CD14-positive monocyte (primary cell): ENCODE measurements around the gene ULBP2. TPM values are rescaled to one million over a fixed set of nuclear protein-coding genes. Genes with fewer than 3 reads are reported as not detected.
"Not testable (repeated sequence)": the region's sequence is repeated elsewhere in the genome, so short reads cannot be mapped to it uniquely, and the experiment has no call there.

Experiments used
- DNase-seq, 3 donors: peaks; one replicate each; pipeline ENCODE4 v3.0.0-alpha.2; 2011 to 2022
- H2AFZ ChIP-seq: 2 replicates; pipeline ENCODE4 v1.6.0; 2012; ENCODE audit warnings: mild to moderate bottlenecking, low read depth, low read length, inconsistent platforms; ENCODE audit not compliant: insufficient read depth, poor library complexity, severe bottlenecking
- H3K27ac ChIP-seq, 2 donors: 1 replicate in 1 of 2; 2 replicates in 1 of 2; pipeline ENCODE4 v1.5.1; 2012 to 2013; ENCODE audit warnings: low read length in 2 of 2, control low read depth in 1 of 2, inconsistent platforms in 1 of 2, low read depth in 1 of 2, mild to moderate bottlenecking in 1 of 2
- H3K27me3 ChIP-seq, 2 donors: one replicate each; pipeline versions ENCODE4 v1.6.0 to v1.6.1; 2011 to 2013; ENCODE audit warnings: low read length in 2 of 2; ENCODE audit not compliant: control insufficient read depth in 2 of 2, insufficient read depth in 2 of 2
- H3K36me3 ChIP-seq, 2 donors: replicated peaks in 1 of 2; 1 replicate in 1 of 2; 2 replicates in 1 of 2; pipeline versions ENCODE4 v1.5.1 to v1.6.1; 2012 to 2013; ENCODE audit warnings: low read length in 2 of 2, control low read depth in 1 of 2, inconsistent platforms in 1 of 2, mild to moderate bottlenecking in 1 of 2; ENCODE audit not compliant: insufficient read depth in 2 of 2, control insufficient read depth in 1 of 2
- H3K4me1 ChIP-seq, 2 donors: 1 replicate in 1 of 2; 2 replicates in 1 of 2; pipeline versions ENCODE4 v1.5.1 to v1.6.1; 2012 to 2013; ENCODE audit warnings: low read length in 2 of 2, control low read depth in 1 of 2, inconsistent platforms in 1 of 2, mild to moderate bottlenecking in 1 of 2, moderate library complexity in 1 of 2; ENCODE audit not compliant: insufficient read depth in 2 of 2, control insufficient read depth in 1 of 2
- H3K4me2 ChIP-seq: replicated peaks from 2 replicates; pipeline ENCODE3; 2012; ENCODE audit warnings: low read length, moderate library complexity, mild to moderate bottlenecking; ENCODE audit not compliant: poor library complexity, severe bottlenecking; ENCODE audit errors: extremely low read depth
- H3K4me3 ChIP-seq, 3 experiments: fragments of 200-600 bp in 1 of 3; sonication (generic) in 1 of 3; replicated peaks in 1 of 3; 1 replicate in 2 of 3; 2 replicates in 1 of 3; pipeline ENCODE4 v1.5.1; 2011 to 2013; ENCODE audit warnings: low read length in 3 of 3, mild to moderate bottlenecking in 3 of 3, control low read depth in 2 of 3, low read depth in 2 of 3, inconsistent platforms in 1 of 3, moderate library complexity in 1 of 3
- H3K79me2 ChIP-seq: 2 replicates; pipeline ENCODE4 v1.6.0; 2012; ENCODE audit warnings: mild to moderate bottlenecking, control low read depth, inconsistent platforms, low read length, moderate library complexity; ENCODE audit not compliant: insufficient read depth
- H3K9ac ChIP-seq: 2 replicates; pipeline ENCODE4 v1.6.0; 2017; ENCODE audit warnings: low read length, mild to moderate bottlenecking; ENCODE audit not compliant: insufficient read depth, poor library complexity, severe bottlenecking
- H3K9me3 ChIP-seq, 2 donors: replicated peaks in 1 of 2; 1 replicate in 1 of 2; 2 replicates in 1 of 2; pipeline versions ENCODE4 v1.5.1 to v1.6.1; 2012 to 2013; ENCODE audit warnings: low read length in 2 of 2, control low read depth in 1 of 2; ENCODE audit not compliant: control insufficient read depth in 1 of 2, insufficient read depth in 1 of 2
- H4K20me1 ChIP-seq: 2 replicates; pipeline ENCODE4 v1.6.0; 2012; ENCODE audit warnings: mild to moderate bottlenecking, low read length, control low read depth, moderate library complexity; ENCODE audit not compliant: insufficient read depth
- H3K27ac Mint-ChIP-seq, 7 donors: one replicate each; pipeline ENCODE4 v1.8.0; 2020; ENCODE audit warnings: mild to moderate bottlenecking in 7 of 7, mixed read lengths in 7 of 7, moderate library complexity in 6 of 7, inconsistent platforms in 2 of 7
- H3K27me3 Mint-ChIP-seq, 3 donors: one replicate each; pipeline ENCODE4 v1.8.0; 2021 to 2022; ENCODE audit warnings: low read depth in 3 of 3, mild to moderate bottlenecking in 3 of 3, mixed read lengths in 3 of 3, moderate library complexity in 3 of 3, inconsistent platforms in 1 of 3
- H3K36me3 Mint-ChIP-seq, 2 donors: one replicate each; pipeline ENCODE4 v1.8.0; 2020; ENCODE audit warnings: mixed read lengths in 2 of 2, inconsistent platforms in 1 of 2, mild to moderate bottlenecking in 1 of 2
- H3K4me1 Mint-ChIP-seq: one replicate; pipeline ENCODE4 v1.8.0; 2020; ENCODE audit warnings: mild to moderate bottlenecking, mixed read lengths
- H3K4me3 Mint-ChIP-seq, 2 donors: one replicate each; pipeline ENCODE4 v1.8.0; 2020; ENCODE audit warnings: mild to moderate bottlenecking in 2 of 2, mixed read lengths in 2 of 2, moderate library complexity in 1 of 2
- H3K9me3 Mint-ChIP-seq, 7 donors: one replicate each; pipeline ENCODE4 v1.8.0; 2020 to 2022; ENCODE audit warnings: mixed read lengths in 7 of 7, mild to moderate bottlenecking in 6 of 7, moderate library complexity in 6 of 7, inconsistent platforms in 2 of 7
- CTCF ChIP-seq: fragments of 200-600 bp; IDR thresholded peaks from one replicate; pipeline ENCODE4 v1.8.0; 2022; ENCODE audit warnings: antibody characterized with exemption, mild to moderate bottlenecking
- WGBS: methylation state at CpG from one replicate; pipeline ENCODE4 v1.1.5; 2013; ENCODE audit warnings: missing lambda C conversion rate; ENCODE audit not compliant: insufficient coverage; 5-methylcytosine and 5-hydroxymethylcytosine counted together
- intact Hi-C, 2 donors: fragments of 100-400 bp; cut with micrococcal nuclease; formaldehyde crosslinking; loops; one replicate each; pipeline versions ENCODE4 v1.15.0 to v1.15.1; 2023
- polyA plus RNA-seq, 3 donors: library from polyadenylated mRNA; depleted of rRNA in 1 of 3; unstranded in 2 of 3; stranded (reverse) in 1 of 3; fragments of 300-500 nt in 2 of 3; fragments of >200 nt in 1 of 3; fragmentation: Illumina TruSeq in 2 of 3; gene quantifications; 1 replicate in 2 of 3; 2 replicates in 1 of 3; pipeline ENCODE4 v1.2.3, GENCODE V29; 2012 to 2021

Gene ULBP2
- polyA plus RNA-seq, 3 donors: 0.31 to 0.49 TPM; not detected in 1

DNA sequence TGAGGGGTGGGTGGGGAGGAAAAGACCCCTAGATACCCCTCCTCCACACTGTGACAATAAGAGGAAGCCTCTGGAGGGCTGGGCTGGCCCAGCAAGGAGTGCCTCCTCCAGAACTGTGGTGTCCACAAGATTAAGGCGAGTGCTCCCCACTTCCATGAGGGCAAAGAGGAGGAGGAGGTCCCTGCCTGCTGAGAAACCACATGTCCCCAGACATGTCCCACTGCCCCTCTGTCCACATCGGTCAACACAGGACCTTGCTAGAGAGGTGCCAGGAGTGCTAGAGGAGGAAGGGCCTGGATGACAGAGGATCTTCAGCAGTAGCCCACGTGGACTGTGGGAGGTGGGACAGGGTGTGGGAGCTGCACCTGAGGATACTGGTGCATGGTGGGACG is 22.0 kb upstream of the ULBP2 start:
- H3K27ac Mint-ChIP-seq: no peak overlapping the region
- H3K4me3 ChIP-seq: no peak overlapping the region
- peaks cover 14 to 16% of the 10 kb centered on the region in 2 donors for H3K4me1 ChIP-seq
- peaks cover 18% of the 10 kb centered on the region for H3K4me1 Mint-ChIP-seq
- H3K27ac ChIP-seq: no peak overlapping the region
- intact Hi-C loops: loop anchor here in 1 of 2 donors (5.0 to 10.0 kb wide), 2 partner anchors 83 to 195 kb away; no protein-coding TSS in a partner anchor
- 94% methylated on average over 3 of the region's 4 CpGs for WGBS
- H2AFZ ChIP-seq: no peak overlapping the region
- peaks cover 8 to 10% of the 10 kb centered on the region in 2 donors for H3K36me3 Mint-ChIP-seq
- H3K79me2 ChIP-seq: no peaks in the 10 kb centered on the region
- H4K20me1 ChIP-seq: no peaks in the 10 kb centered on the region
- no peak for DNase-seq
- no peak for TF ChIP-seq CTCF
- H3K9me3 ChIP-seq: no peaks in the 10 kb centered on the region
- H3K4me2 ChIP-seq: no peak overlapping the region
- H3K4me3 Mint-ChIP-seq: no peak overlapping the region
- H3K9ac ChIP-seq: no peak overlapping the region
- H3K27me3 Mint-ChIP-seq: peaks cover 43 to 51% (median 49%) of the 10 kb centered on the region in 3 donors
- H3K36me3 ChIP-seq: no peaks in the 10 kb centered on the region
- peaks cover 20 to 40% of the 10 kb centered on the region in 2 donors for H3K27me3 ChIP-seq
- peaks cover 0 to 18% (median 16%) of the 10 kb centered on the region in 7 donors for H3K9me3 Mint-ChIP-seq

- peaks cover 0 to 23% (median 16%) of the 10 kb centered on the region in 7 donors for H3K9me3 Mint-ChIP-seq
- no peak for DNase-seq
- H3K4me1 Mint-ChIP-seq: peaks cover 29% of the 10 kb centered on the region
- H3K27ac Mint-ChIP-seq: no peak overlapping the region
- H3K4me3 Mint-ChIP-seq: no peak overlapping the region
- Histone ChIP-seq H2AFZ (no peak overlapping the region), H3K4me1 (peaks cover 27 to 29% of the 10 kb centered on the region in 2 donors), H3K79me2 (no peaks in the 10 kb centered on the region), H3K9me3 (peaks cover 0 to 4% of the 10 kb centered on the region in 2 donors), H3K4me3 (no peak overlapping the region), H3K4me2 (no peak overlapping the region), H3K9ac (no peak overlapping the region), H4K20me1 (no peaks in the 10 kb centered on the region), H3K27me3 (peaks cover 21 to 55% of the 10 kb centered on the region in 2 donors), H3K36me3 (no peaks in the 10 kb centered on the region), H3K27ac (no peak overlapping the region)
- H3K27me3 Mint-ChIP-seq: peaks cover 56 to 66% (median 64%) of the 10 kb centered on the region in 3 donors
- peaks cover 8 to 15% of the 10 kb centered on the region in 2 donors for H3K36me3 Mint-ChIP-seq
- WGBS: 94% methylated on average over 4 of the region's 6 CpGs
- intact Hi-C loops: loop anchor here in 1 of 2 donors (5.0 to 10.0 kb wide), 2 partner anchors 84 to 197 kb away; no protein-coding TSS in a partner anchor
- TF ChIP-seq CTCF: no peak
Measured at GRCh38 chr6:149921361-149921760, 20.5 kb upstream of the ULBP2 start.

DNA sequence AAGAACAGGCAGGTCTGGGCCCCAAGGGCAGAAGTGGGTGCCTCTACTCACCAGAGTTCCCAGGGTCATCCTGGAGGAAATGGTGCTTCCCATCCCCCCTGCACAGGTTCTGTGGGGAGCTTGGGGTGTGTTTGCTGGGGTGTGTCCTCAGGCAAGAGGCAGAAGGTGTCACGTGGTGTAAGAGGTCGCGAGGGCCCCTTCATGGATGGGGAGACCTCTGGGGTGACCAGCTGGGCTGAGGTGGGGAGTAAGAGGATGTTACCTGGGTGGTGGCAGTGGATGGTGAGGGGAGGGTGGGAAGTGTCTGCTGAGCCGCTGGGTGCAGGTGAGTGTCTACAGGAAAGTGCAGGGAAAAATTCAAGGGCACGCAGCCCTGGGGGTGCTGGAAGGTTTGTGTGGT is 19.7 kb upstream of the ULBP2 start:
- H2AFZ ChIP-seq, H3K4me3 ChIP-seq, DNase-seq, H3K9ac ChIP-seq, H4K20me1 ChIP-seq, H3K9me3 ChIP-seq, H3K36me3 ChIP-seq, H3K79me2 ChIP-seq, H3K27ac ChIP-seq, H3K4me2 ChIP-seq: not testable (repeated sequence)
- Mint-ChIP-seq H3K4me3 (peak overlapping the region in 1 of 2 donors; percentile 94), H3K36me3 (peaks cover 8 to 15% of the 10 kb centered on the region in 2 donors), H3K4me1 (peaks cover 31% of the 10 kb centered on the region), H3K27ac (peak overlapping the region in 1 of 7 donors; percentile 18), H3K9me3 (peaks cover 0 to 23% (median 16%) of the 10 kb centered on the region in 7 donors), H3K27me3 (peaks cover 60 to 69% (median 66%) of the 10 kb centered on the region in 3 donors)
- WGBS: 71% methylated on average over 5 of the region's 5 CpGs
- H3K4me1 ChIP-seq: peaks cover 28 to 29% of the 10 kb centered on the region in 2 donors
- peaks cover 25 to 60% of the 10 kb centered on the region in 2 donors for H3K27me3 ChIP-seq
- intact Hi-C loops: loop anchor here in 1 of 2 donors (5.0 to 10.0 kb wide), 2 partner anchors 85 to 197 kb away; no protein-coding TSS in a partner anchor
